DOHH2 (cell line): ENCODE data around the gene ERCC3.

ENCODE experiments used
- H3F3A ChIP-seq: fragments of 200-600 bp; sonication (generic), shearing (Covaris generic); 2 replicates; pipeline ENCODE4 v1.6.0; 2016; ENCODE audit warnings: antibody characterized with exemption, mild to moderate bottlenecking; ENCODE audit not compliant: control insufficient read depth, insufficient read depth
- H3K27ac ChIP-seq: fragments of 200-600 bp; sonication (generic); 2 replicates; pipeline ENCODE4 v1.5.1; 2014; ENCODE audit warnings: low read depth, mild to moderate bottlenecking, low read length, moderate library complexity
- H3K27me3 ChIP-seq: fragments of 200-600 bp; sonication (generic); 2 replicates; pipeline ENCODE4 v1.6.1; 2014; ENCODE audit warnings: mild to moderate bottlenecking, low read length, mixed read lengths; ENCODE audit not compliant: control insufficient read depth
- H3K36me3 ChIP-seq: fragments of 200-600 bp; sonication (generic); 2 replicates; pipeline ENCODE4 v1.6.1; 2014; ENCODE audit warnings: mild to moderate bottlenecking, low read length, moderate library complexity, mixed read lengths; ENCODE audit not compliant: control insufficient read depth
- H3K4me1 ChIP-seq: fragments of 200-600 bp; sonication (generic); 2 replicates; pipeline ENCODE4 v1.6.1; 2014; ENCODE audit warnings: mild to moderate bottlenecking, low read length, mixed read lengths; ENCODE audit not compliant: control insufficient read depth
- H3K4me2 ChIP-seq: fragments of 200-600 bp; sonication (generic); 2 replicates; pipeline ENCODE4 v1.6.0; 2014; ENCODE audit warnings: mild to moderate bottlenecking, low read length, moderate library complexity
- H3K4me3 ChIP-seq: fragments of 200-600 bp; sonication (generic); 2 replicates; pipeline ENCODE4 v1.5.1; 2014; ENCODE audit warnings: mild to moderate bottlenecking, low read length, mixed read lengths
- H3K79me2 ChIP-seq: fragments of 200-600 bp; sonication (generic); 2 replicates; pipeline ENCODE4 v1.6.1; 2014; ENCODE audit warnings: mild to moderate bottlenecking, low read length, mixed read lengths; ENCODE audit not compliant: control insufficient read depth
- H3K9me2 ChIP-seq: fragments of 200-600 bp; sonication (generic); replicated peaks from 2 replicates; pipeline ENCODE4 v1.6.1; 2014; ENCODE audit warnings: mild to moderate bottlenecking, low read length, mixed read lengths; ENCODE audit not compliant: control insufficient read depth
- H3K9me3 ChIP-seq: fragments of 200-600 bp; sonication (generic); 2 replicates; pipeline ENCODE4 v1.6.1; 2014; ENCODE audit warnings: antibody characterized with exemption, low read length, mixed read lengths; ENCODE audit not compliant: control insufficient read depth, insufficient read depth
- H4K20me1 ChIP-seq: fragments of 200-600 bp; sonication (generic); 2 replicates; pipeline ENCODE4 v1.6.0; 2014; ENCODE audit warnings: low read depth, mild to moderate bottlenecking, antibody characterized with exemption, low read length, moderate library complexity; ENCODE audit not compliant: control insufficient read depth, insufficient read depth
- CTCF ChIP-seq: fragments of 200-600 bp; sonication (generic); IDR thresholded peaks from one replicate; pipeline ENCODE4 v1.5.1; 2014; ENCODE audit warnings: antibody characterized with exemption, mild to moderate bottlenecking, low read depth, low read length; ENCODE audit not compliant: poor library complexity, severe bottlenecking
- EZH2phosphoT487 ChIP-seq: fragments of 200-600 bp; sonication (generic); IDR thresholded peaks from 2 replicates; pipeline ENCODE4 v1.6.1; 2017; ENCODE audit warnings: borderline replicate concordance, mild to moderate bottlenecking, antibody characterized with exemption, low read length, moderate library complexity, mixed read lengths

The ERCC3 gene

DNA sequence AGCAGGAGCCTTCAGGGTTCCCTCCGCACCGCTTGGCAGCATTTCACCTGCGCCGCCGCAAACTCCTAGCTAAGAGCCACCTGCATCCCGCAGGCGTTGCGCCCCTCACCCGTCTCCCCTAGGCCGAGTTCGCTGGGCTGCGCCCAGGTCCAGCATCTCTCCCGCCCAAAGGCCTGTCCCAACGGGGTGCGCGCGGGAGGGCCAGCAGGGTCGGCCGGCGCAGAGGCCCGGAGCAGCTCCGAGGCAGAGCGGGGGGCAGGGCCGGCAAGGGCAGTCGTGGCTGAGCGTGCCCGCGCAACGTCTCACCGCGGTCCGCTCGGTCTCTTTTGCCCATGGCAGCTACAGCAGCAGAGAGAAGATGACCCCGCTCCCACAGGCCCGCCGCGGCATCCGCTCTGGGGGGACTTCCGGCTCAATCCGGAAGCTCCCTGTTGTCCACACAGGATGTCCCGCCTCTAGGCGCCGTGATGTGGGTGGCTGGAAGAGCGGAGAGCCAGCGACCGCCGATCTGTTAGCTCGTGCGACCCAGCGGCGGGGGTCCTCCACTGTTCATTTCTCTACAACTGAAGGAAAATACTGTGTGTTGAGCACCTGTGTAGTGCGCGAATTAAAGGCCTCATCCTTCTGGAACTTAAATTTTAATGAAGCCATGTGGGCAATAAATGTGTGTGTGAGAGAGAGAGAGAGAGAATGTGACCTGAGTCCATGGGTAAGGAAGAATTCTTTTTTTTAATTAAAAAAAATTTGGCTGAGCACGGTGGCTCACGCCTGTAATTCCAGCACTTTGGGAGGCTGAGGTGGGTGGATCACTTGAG lies at the start of gene ERCC3:
TSS of gene ERCC3 (minus strand) at position 397 of the 815 bp plus-strand sequence. CDS start at position 334, 63 bp downstream.
- peak within 1 kb of the TSS; percentile 94 for H3K4me3 ChIP-seq
- H3K4me2 ChIP-seq = peak within 1 kb of the TSS; percentile 70
- peak within 1 kb of the TSS; percentile 48 for H3K27ac ChIP-seq
- no peaks in the 10 kb centered on the region for H3K27me3 ChIP-seq
- no peaks in the 10 kb centered on the region for H4K20me1 ChIP-seq
- peaks cover 19% of the 10 kb centered on the region for H3K4me1 ChIP-seq
- TF ChIP-seq CTCF = no peak
- TF ChIP-seq EZH2phosphoT487 = no peak
- H3F3A ChIP-seq = peaks cover 4% of the 10 kb centered on the region
- H3K9me3 ChIP-seq = no peaks in the 10 kb centered on the region
- peaks cover 43% of the 10 kb centered on the region for H3K79me2 ChIP-seq
- H3K9me2 ChIP-seq = no peaks in the 10 kb centered on the region
- H3K36me3 ChIP-seq = peaks cover 47% of the 10 kb centered on the region

DNA sequence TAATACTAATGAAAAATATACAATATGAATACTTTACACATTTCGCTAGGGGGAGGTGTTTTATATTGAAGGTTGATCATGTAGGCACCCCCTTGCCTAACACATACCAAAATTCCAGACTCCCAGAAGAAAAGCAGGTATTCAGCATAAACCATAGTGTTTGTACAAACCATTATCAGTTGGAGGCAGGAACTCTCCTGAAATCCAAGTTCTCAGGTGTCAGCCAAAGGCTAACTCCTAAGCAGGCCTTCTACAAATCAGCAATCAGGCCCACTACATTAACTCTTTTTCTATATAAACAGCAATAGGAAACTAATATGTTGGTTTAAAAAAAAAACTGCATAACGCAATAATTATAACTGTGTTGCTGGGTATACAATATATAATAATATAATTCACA lies 49.3 kb upstream of the ERCC3 start:
- Histone ChIP-seq H3F3A (peaks cover 4% of the 10 kb centered on the region; the same call in 1 of the 2 replicates), H3K36me3 (peaks cover 10% of the 10 kb centered on the region), H3K9me3 (no peaks in the 10 kb centered on the region), H3K4me3 (no peak overlapping the region), H3K27me3 (no peaks in the 10 kb centered on the region), H4K20me1 (peaks cover 11% of the 10 kb centered on the region; the same call in 1 of the 2 replicates), H3K4me1 (peaks cover 28% of the 10 kb centered on the region), H3K79me2 (peaks cover 47% of the 10 kb centered on the region), H3K27ac (no peak overlapping the region), H3K4me2 (no peak overlapping the region), H3K9me2 (no peaks in the 10 kb centered on the region)
- TF ChIP-seq CTCF (no peak), EZH2phosphoT487 (no peak)

DNA sequence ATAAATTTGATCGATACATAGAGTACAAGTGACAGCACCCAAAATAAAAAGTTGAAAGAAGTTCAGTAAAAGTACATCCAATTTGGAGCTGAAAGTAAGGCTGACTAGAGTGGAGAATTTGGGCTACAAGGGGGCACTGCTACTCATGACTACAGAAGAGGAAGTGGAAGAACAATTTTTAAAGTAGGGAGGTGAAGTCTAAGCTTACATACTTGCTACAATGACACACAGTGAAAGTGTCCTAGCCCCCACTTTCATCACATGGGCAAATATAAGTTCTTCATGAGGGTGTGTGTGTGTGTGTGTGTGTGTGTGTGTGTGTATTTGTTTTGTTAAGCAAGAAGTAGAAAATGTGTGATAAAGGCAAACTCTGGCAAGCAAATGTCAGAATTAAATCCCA lies 48.2 kb upstream of the ERCC3 start:
- no peak overlapping the region for H3K4me3 ChIP-seq
- H3K9me3 ChIP-seq = no peaks in the 10 kb centered on the region
- no peaks in the 10 kb centered on the region for H3K27me3 ChIP-seq
- no peak overlapping the region for H3K27ac ChIP-seq
- H3K4me2 ChIP-seq = no peak overlapping the region
- H3F3A ChIP-seq = peaks cover 4% of the 10 kb centered on the region; the same call in 1 of the 2 replicates
- H3K9me2 ChIP-seq = no peaks in the 10 kb centered on the region
- H3K4me1 ChIP-seq = peaks cover 20% of the 10 kb centered on the region
- peaks cover 4% of the 10 kb centered on the region; the same call in 1 of the 2 replicates for H4K20me1 ChIP-seq
- H3K79me2 ChIP-seq = peaks cover 36% of the 10 kb centered on the region
- TF ChIP-seq EZH2phosphoT487 = no peak
- TF ChIP-seq CTCF = no peak
- peaks cover 22% of the 10 kb centered on the region for H3K36me3 ChIP-seq
